K562 (cell line): ENCODE results near the gene ATRNL1. TPM values are rescaled to one million over a fixed set of nuclear protein-coding genes. Genes with fewer than 3 reads are reported as not detected.

ENCODE experiments used
- ATAC-seq: fragments of 200-7000 bp; cut with Tn5 transposase; 3 replicates; pipeline ENCODE4 v1.9.1; 2020; ENCODE audit warnings: moderate library complexity
- BruUV-seq: library from RNA; stranded (reverse); fragments of 400-500 nt; replicated peaks from 2 replicates; lab custom pipeline; 2021; lab: Mats Ljungman, UMichigan
- CTCF ChIA-PET: fragments of 300-600 bp; formaldehyde crosslinking; extraction: SDS; loops from one replicate; lab custom pipeline; 2021; ENCODE audit warnings: low intra/inter-chr PET ratio; lab: Yijun Ruan, JAX
- POLR2A ChIA-PET: fragments of 300-600, 350-650 bp; sonication (Branson Sonifier 250); formaldehyde crosslinking; extraction: SDS; loops from one replicate; lab custom pipeline; 2021; ENCODE audit warnings: antibody characterized with exemption, inconsistent platforms; lab: Yijun Ruan, JAX
- DNase-seq, 4 experiments: peaks; one replicate each; pipeline versions ENCODE4 v3.0.0 to v3.0.0-alpha.2; 2011 to 2018; ENCODE audit warnings: low spot score in 3 of 4, mixed read lengths in 3 of 4; ENCODE audit errors: extremely low read depth in 1 of 4
- FAIRE-seq: peaks from 2 replicates; lab custom pipeline; 2011; peaks lifted over from hg19 to GRCh38; lab: Jason Lieb, UNC
- H2AFZ ChIP-seq: 2 replicates; pipeline ENCODE4 v1.6.0; 2011; ENCODE audit warnings: low read depth, low read length, control low read depth, inconsistent platforms
- H3K27ac ChIP-seq: fragments of 200-600 bp; 3 replicates; pipeline ENCODE4 v1.8.0; 2011; ENCODE audit warnings: low read depth, mild to moderate bottlenecking, control low read depth, inconsistent platforms, low read length, moderate library complexity, mixed read lengths; ENCODE audit errors: extremely low read depth
- H3K27me3 ChIP-seq, 2 experiments: fragments of 300-600 bp in 1 of 2; 2 replicates in 1 of 2; 3 replicates in 1 of 2; pipeline versions ENCODE4 v1.6.0 to v1.8.0; 2011; ENCODE audit warnings: inconsistent platforms in 2 of 2, low read length in 2 of 2, mild to moderate bottlenecking in 1 of 2, mixed read lengths in 1 of 2, moderate library complexity in 1 of 2; ENCODE audit not compliant: control insufficient read depth in 2 of 2, insufficient read depth in 2 of 2
- H3K36me3 ChIP-seq: fragments of 300-600 bp; 3 replicates; pipeline ENCODE4 v1.8.0; 2011; ENCODE audit warnings: mild to moderate bottlenecking, low read length, inconsistent platforms; ENCODE audit not compliant: control insufficient read depth, insufficient read depth
- H3K4me1 ChIP-seq, 2 experiments: fragments of 200-600 bp in 1 of 2; replicated peaks in 1 of 2; 2 replicates in 1 of 2; 3 replicates in 1 of 2; pipeline versions ENCODE4 v1.5.1 to v1.8.0; 2011; ENCODE audit warnings: inconsistent platforms in 2 of 2, low read length in 2 of 2, mild to moderate bottlenecking in 1 of 2, mixed read lengths in 1 of 2, moderate library complexity in 1 of 2; ENCODE audit not compliant: control insufficient read depth in 2 of 2, insufficient read depth in 2 of 2
- H3K4me2 ChIP-seq: 2 replicates; pipeline ENCODE4 v1.6.1; 2011; ENCODE audit warnings: low read length, control low read depth, inconsistent platforms, mixed read lengths; ENCODE audit not compliant: insufficient read depth
- H3K4me3 ChIP-seq: fragments of 200-600 bp; sonication (generic), shearing (Covaris generic); 2 replicates; pipeline ENCODE4 v1.5.1; 2016; ENCODE audit warnings: control low read depth, inconsistent platforms
- H3K79me2 ChIP-seq: fragments of 200-600 bp; 3 replicates; pipeline ENCODE4 v1.8.0; 2011; ENCODE audit warnings: low read length, inconsistent platforms; ENCODE audit not compliant: control insufficient read depth, insufficient read depth
- H3K9ac ChIP-seq, 2 experiments: 2 replicates each; pipeline versions ENCODE4 v1.6.0 to v1.6.1; 2011; ENCODE audit warnings: low read depth in 2 of 2, low read length in 2 of 2, control low read depth in 1 of 2, inconsistent platforms in 1 of 2, mild to moderate bottlenecking in 1 of 2, mixed read lengths in 1 of 2; ENCODE audit not compliant: insufficient read depth in 1 of 2
- H3K9me1 ChIP-seq: one replicate; pipeline ENCODE4 v1.6.0; 2011; ENCODE audit warnings: inconsistent platforms, mild to moderate bottlenecking, low read length, moderate library complexity; ENCODE audit not compliant: control insufficient read depth, insufficient read depth
- H3K9me3 ChIP-seq: replicated peaks from 2 replicates; pipeline ENCODE4 v1.5.1; 2011; ENCODE audit warnings: low read depth, low read length, inconsistent platforms; ENCODE audit not compliant: control insufficient read depth, insufficient read depth
- H4K20me1 ChIP-seq: replicated peaks from 2 replicates; pipeline ENCODE4 v1.6.1; 2011; ENCODE audit warnings: low read length, inconsistent platforms, mixed read lengths; ENCODE audit not compliant: control insufficient read depth, insufficient read depth
- CHD2 ChIP-seq: IDR thresholded peaks from 2 replicates; pipeline ENCODE4 v1.6.1; 2011; ENCODE audit warnings: low read depth, low read length
- E2F5 ChIP-seq: sonication (generic); formaldehyde crosslinking; IDR thresholded peaks from 2 replicates; pipeline ENCODE4 v1.8.0; 2022; ENCODE audit warnings: mild to moderate bottlenecking, missing genetic modification reagents
- FOXP4 ChIP-seq: sonication (generic); formaldehyde crosslinking; IDR thresholded peaks from 2 replicates; pipeline ENCODE4 v1.8.0; 2022; ENCODE audit warnings: mild to moderate bottlenecking, missing genetic modification reagents, borderline replicate concordance
- PKNOX1 ChIP-seq: fragments of 450-650 bp; IDR thresholded peaks from 2 replicates; pipeline ENCODE4 v1.6.1; 2016
- POLR2A ChIP-seq: fragments of 450-650 bp; conservative IDR thresholded peaks from 2 replicates; pipeline ENCODE4 v1.6.1; 2016
- STAG1 ChIP-seq: sonication (generic); formaldehyde crosslinking; IDR thresholded peaks from 2 replicates; pipeline ENCODE4 v1.5.0; 2020; ENCODE audit warnings: missing genetic modification reagents, borderline replicate concordance
- TARDBP ChIP-seq: fragments of 450-650 bp; IDR thresholded peaks from 2 replicates; pipeline ENCODE4 v1.6.1; 2016
- ZNF785 ChIP-seq: fragments of 250-450 bp; sonication (Bioruptor Pico); IDR thresholded peaks from 2 replicates; pipeline ENCODE4 v1.4.0; 2020; ENCODE audit warnings: mild to moderate bottlenecking
- WGBS: fragments of 100-300 bp; shearing (Covaris generic); methylation state at CpG from one replicate; pipeline ENCODE4 v1.1.6; 2016; ENCODE audit warnings: low coverage, mixed read lengths; ENCODE audit not compliant: insufficient coverage; ENCODE audit errors: missing lambda C conversion rate; 5-methylcytosine and 5-hydroxymethylcytosine counted together
- in situ Hi-C: fragments of 300-500 bp; cut with MboI; formaldehyde crosslinking; loops from 4 replicates; pipeline ENCODE4 v1.15.0; 2018; ENCODE audit warnings: inconsistent platforms, mixed read lengths
- intact Hi-C: fragments of 100-400 bp; cut with micrococcal nuclease; formaldehyde crosslinking; loops from 2 replicates; pipeline ENCODE4 v1.14.2; 2022
- polyA plus RNA-seq, 8 experiments: library from polyadenylated mRNA; depleted of rRNA in 4 of 8; stranded (reverse) in 5 of 8; unstranded in 3 of 8; fragments of >200 nt; fragmentation: Nextera tagmentation in 2 of 8; fragmentation: Illumina TruSeq in 1 of 8; extraction: Ambion mirVana in 2 of 8; extraction: Trizol in 1 of 8; gene quantifications; 2 replicates each; pipeline versions ENCODE4 v1.2.1 to v1.2.3, GENCODE V29; 2011 to 2014; ENCODE audit warnings: inconsistent platforms in 1 of 8, missing spikeins in 1 of 8
- total RNA-seq, 7 experiments: library from RNA; depleted of rRNA in 6 of 7; stranded (reverse); fragments of >200 nt in 6 of 7; fragmentation: Illumina TruSeq in 2 of 7; extraction: Trizol in 2 of 7; gene quantifications; 2 replicates each; pipeline versions ENCODE4 v1.2.1 to v1.2.3, GENCODE V29; 2011 to 2021; ENCODE audit warnings: low replicate concordance in 1 of 7

ATRNL1 gene
- total and polyA plus RNA-seq, 9 of the 15 experiments (the other 6 are each of a cell fraction or from before 2014, with no cell fraction given): 0.18 TPM; not detected in 8

GRCh38 chr10:115932099-115932498 is 838.9 kb downstream of the ATRNL1 start:
- ChIA-PET CTCF (no interaction called here), POLR2A (no interaction called here)
- no peaks in the 10 kb centered on the region for H3K27me3 ChIP-seq
- 0% methylated on average over 2 of the region's 2 CpGs for WGBS
- FAIRE-seq (no peak), DNase-seq (no peak), ATAC-seq (no peak)
- no peak overlapping the region for H2AFZ ChIP-seq
- no peaks in the 10 kb centered on the region for H3K4me1 ChIP-seq
- H3K9me1 ChIP-seq: no peaks in the 10 kb centered on the region
- in situ Hi-C loops (no loop called here), intact Hi-C loops (no loop called here)
- no peaks in the 10 kb centered on the region for H4K20me1 ChIP-seq
- no peak overlapping the region for H3K27ac ChIP-seq
- TF ChIP-seq ZNF785 (CRISPR knock-in tag): no peak
- no peak for TF ChIP-seq TARDBP
- TF ChIP-seq FOXP4 (CRISPR knock-in tag): no peak
- TF ChIP-seq E2F5 (CRISPR knock-in tag): no peak
- no peak for TF ChIP-seq PKNOX1
- TF ChIP-seq STAG1 (CRISPR knock-in tag): no peak
- no peak for TF ChIP-seq CHD2
- no peak for TF ChIP-seq POLR2A
- no peaks in the 10 kb centered on the region for H3K9me3 ChIP-seq
- H3K79me2 ChIP-seq: no peaks in the 10 kb centered on the region
- no TSS peak for BruUV-seq
- H3K4me2 ChIP-seq: no peak overlapping the region
- no peak overlapping the region for H3K4me3 ChIP-seq
- H3K36me3 ChIP-seq: no peaks in the 10 kb centered on the region
- no peak overlapping the region for H3K9ac ChIP-seq
